ENCODE data around the gene KCNH1. TPM values are rescaled to one million over a fixed set of nuclear protein-coding genes. Genes with fewer than 3 reads are reported as not detected.

Gene KCNH1
- total and polyA plus RNA-seq, 10 of the 15 experiments (the other 5 are each of a cell fraction or from before 2014, with no cell fraction given) = 0.02 to 0.04 (median 0.04) TPM; not detected in 7

- SMC1A ChIA-PET (ENCODE audit: uncharacterized antibody, unreplicated experiment) = interaction anchor here (1.4 kb wide), 1 partner anchor 9 kb away, joined by 3 read pairs; no protein-coding TSS in a partner anchor
- POLR2A ChIA-PET = no interaction called here
- 49% methylated on average over 6 of the region's 6 CpGs for WGBS (ENCODE audit: insufficient coverage, insufficient replicate concordance, low lambda C conversion rate, missing lambda C conversion rate)
Observed at GRCh38 chr1:210978316-210978973, 155.5 kb downstream of the KCNH1 start.

More at GRCh38 chr1:210978316-210978973, 155.5 kb downstream of the KCNH1 start:
- ChIA-PET CTCF (interaction anchor here (0.6 kb wide), 1 partner anchor 605 kb away, joined by 3 read pairs; no protein-coding TSS in a partner anchor), RAD21 (ENCODE audit: unreplicated experiment) (no interaction called here)
- no peak overlapping the region for H3K4me2 ChIP-seq (ENCODE audit: control insufficient read depth, insufficient read depth)
- ATAC-seq (no peak), DNase-seq (ENCODE audit: low read depth, low spot score) (no peak), FAIRE-seq (no peak)
- H3K9me3 ChIP-seq (replicated peaks; ENCODE audit: control insufficient read depth, insufficient read depth, low read length) = no peaks in the 10 kb centered on the region
- H3K4me3 ChIP-seq = no peak overlapping the region
- BruUV-seq (replicated peaks) = no TSS peak
- intact Hi-C loops (cut with micrococcal nuclease; ENCODE audit: unreplicated experiment) = no loop called here
- no peaks in the 10 kb centered on the region for H3K4me1 ChIP-seq (ENCODE audit: control insufficient read depth, insufficient read depth, low read length)
- TF ChIP-seq POLR2AphosphoS2 (IDR thresholded peaks at IDR 0.05; ENCODE audit: low read depth, low read length) (no peak), CHD1 (IDR thresholded peaks at IDR 0.05; ENCODE audit: low read depth, low read length) (no peak), SUPT20H (IDR thresholded peaks at IDR 0.05; ENCODE audit: borderline replicate concordance, control insufficient read depth, low read depth, low read length) (no peak), E2F4 (IDR thresholded peaks at IDR 0.05; ENCODE audit: low read depth, low read length) (no peak), ASH2L (IDR thresholded peaks at IDR 0.05; ENCODE audit: borderline replicate concordance, low read depth) (no peak), JUND (IDR thresholded peaks at IDR 0.05; ENCODE audit: low read depth, low read length) (no peak), MTA2 (IDR thresholded peaks at IDR 0.05; ENCODE audit: low read depth) (no peak), FOXK2 (IDR thresholded peaks at IDR 0.05) (no peak), TAF1 (IDR thresholded peaks at IDR 0.05; ENCODE audit: borderline replicate concordance, low read depth, low read length) (no peak), CBX5 (IDR thresholded peaks at IDR 0.05; ENCODE audit: low read depth) (no peak), SKIL (IDR thresholded peaks at IDR 0.05; ENCODE audit: low read depth, poor library complexity, severe bottlenecking) (no peak), E4F1 (IDR thresholded peaks at IDR 0.05; ENCODE audit: borderline replicate concordance, partially characterized antibody) (no peak), TCF12 (IDR thresholded peaks at IDR 0.05; ENCODE audit: low read depth, low read length) (no peak), EP300 (IDR thresholded peaks at IDR 0.05; ENCODE audit: borderline replicate concordance in 1 of 2, control insufficient read depth in 1 of 2, low read depth in 2 of 2, low read length in 2 of 2) (no peak), USF2 (IDR thresholded peaks at IDR 0.05; ENCODE audit: borderline replicate concordance, low read depth, low read length) (no peak), HCFC1 (IDR thresholded peaks at IDR 0.05; ENCODE audit: low read length) (no peak)
- no peak overlapping the region for H3K27ac ChIP-seq (ENCODE audit: control insufficient read depth, insufficient read depth)
- in situ Hi-C loops (cut with MboI) = no loop called here
- no peak overlapping the region for H3K9ac ChIP-seq (ENCODE audit: control insufficient read depth, insufficient read depth, low read length)
- no peaks in the 10 kb centered on the region for H3K79me2 ChIP-seq (ENCODE audit: control insufficient read depth, insufficient read depth, low read length)
- no peaks in the 10 kb centered on the region for H4K20me1 ChIP-seq (ENCODE audit: control insufficient read depth, insufficient read depth)
- no peaks in the 10 kb centered on the region for H3K36me3 ChIP-seq (ENCODE audit: control insufficient read depth in 2 of 2, insufficient read depth in 2 of 2, low read length in 1 of 2)
- H2AFZ ChIP-seq (ENCODE audit: control insufficient read depth, low read depth, low read length) = no peak overlapping the region
- H3K27me3 ChIP-seq (replicated peaks in 1 of 2; ENCODE audit: control insufficient read depth in 2 of 2, insufficient read depth in 2 of 2, low read length in 1 of 2) = no peaks in the 10 kb centered on the region

All from GM12878 (cell line).